PC-9 (cell line): ENCODE data around the gene PERP. TPM values are rescaled to one million over a fixed set of nuclear protein-coding genes. Genes with fewer than 3 reads are reported as not detected.
A peak's percentile ranks its signal among the peaks of the same experiment; 100 is the strongest.

ENCODE experiments used
- BruUV-seq: library from RNA; stranded (reverse); fragments of 400-500 nt; replicated peaks from 2 replicates; lab custom pipeline; 2021; lab: Mats Ljungman, UMichigan
- CTCF ChIA-PET: fragments of 300-600 bp; sonication (Branson Sonifier 250); formaldehyde crosslinking; loops from one replicate; lab custom pipeline; 2022; ENCODE audit warnings: antibody characterized with exemption; lab: Charles Lee
- POLR2A ChIA-PET: fragments of 300-600 bp; sonication (Branson Sonifier 250); formaldehyde crosslinking; loops from one replicate; lab custom pipeline; 2022; ENCODE audit warnings: antibody characterized with exemption; ENCODE audit not compliant: unreplicated experiment; lab: Charles Lee
- DNase-seq, 2 experiments: peaks; one replicate each; pipeline versions ENCODE4 v3.0.0 to v3.0.0-alpha.2; 2015 to 2022; ENCODE audit warnings: mixed read lengths in 1 of 2
- H2AFZ ChIP-seq: fragments of 200-600 bp; sonication (generic); 2 replicates; pipeline ENCODE4 v1.8.1; 2017; ENCODE audit warnings: antibody characterized with exemption
- H3F3A ChIP-seq: fragments of 200-600 bp; sonication (generic); 2 replicates; pipeline ENCODE4 v1.8.1; 2017; ENCODE audit warnings: antibody characterized with exemption, mild to moderate bottlenecking, low read depth; ENCODE audit not compliant: insufficient read depth
- H3K27ac ChIP-seq: fragments of 200-600 bp; sonication (generic); 2 replicates; pipeline ENCODE4 v1.6.1; 2016; ENCODE audit warnings: mixed run types
- H3K27me3 ChIP-seq: fragments of 200-600 bp; sonication (generic); 2 replicates; pipeline ENCODE4 v1.6.1; 2016; ENCODE audit warnings: low read depth, mixed run types; ENCODE audit not compliant: insufficient read depth
- H3K36me3 ChIP-seq: fragments of 200-600 bp; sonication (generic); 2 replicates; pipeline ENCODE4 v1.6.1; 2016; ENCODE audit warnings: low read depth, mixed run types
- H3K4me1 ChIP-seq: fragments of 200-600 bp; sonication (generic); replicated peaks from 2 replicates; pipeline ENCODE4 v1.6.1; 2016; ENCODE audit warnings: mixed run types; ENCODE audit not compliant: insufficient read depth
- H3K4me2 ChIP-seq: fragments of 200-600 bp; sonication (generic); 2 replicates; pipeline ENCODE4 v1.6.1; 2017; ENCODE audit warnings: mixed run types
- H3K4me3 ChIP-seq: fragments of 200-600 bp; sonication (generic); 2 replicates; pipeline ENCODE4 v1.6.1; 2016; ENCODE audit warnings: mixed run types
- H3K79me2 ChIP-seq: fragments of 200-600 bp; sonication (generic); 2 replicates; pipeline ENCODE4 v1.6.1; 2017; ENCODE audit warnings: low read depth, mixed run types
- H3K9me2 ChIP-seq: fragments of 200-600 bp; sonication (generic); 2 replicates; pipeline ENCODE4 v1.8.1; 2017; ENCODE audit warnings: mild to moderate bottlenecking; ENCODE audit not compliant: insufficient read depth
- H3K9me3 ChIP-seq: fragments of 200-600 bp; sonication (generic); 2 replicates; pipeline ENCODE4 v1.8.1; 2016; ENCODE audit warnings: low read depth; ENCODE audit not compliant: insufficient read depth
- H4K20me1 ChIP-seq: fragments of 200-600 bp; sonication (generic); 2 replicates; pipeline ENCODE4 v1.8.1; 2017; ENCODE audit not compliant: insufficient read depth
- EZH2 ChIP-seq: fragments of 200-600 bp; sonication (generic); IDR thresholded peaks from 2 replicates; pipeline ENCODE4 v1.8.0; 2017; ENCODE audit warnings: antibody characterized with exemption, low read depth
- intact Hi-C: fragments of 100-400 bp; cut with micrococcal nuclease; formaldehyde crosslinking; loops from one replicate; pipeline ENCODE4 v1.10.0; 2022; ENCODE audit not compliant: unreplicated experiment
- total RNA-seq: library from RNA; stranded (reverse); gene quantifications from 2 replicates; pipeline ENCODE4 v1.2.3, GENCODE V29; 2021
- TF ChIP-seq, protein P1 (sequence below): fragments of 200-600 bp; sonication (generic); conservative IDR thresholded peaks from 2 replicates; pipeline ENCODE4 v1.6.1; 2017; ENCODE audit warnings: mixed run types, antibody characterized with exemption, mild to moderate bottlenecking, moderate library complexity

The PERP gene
- total RNA-seq, 1 experiment from 2014 or later: 93.0 TPM

DNA sequence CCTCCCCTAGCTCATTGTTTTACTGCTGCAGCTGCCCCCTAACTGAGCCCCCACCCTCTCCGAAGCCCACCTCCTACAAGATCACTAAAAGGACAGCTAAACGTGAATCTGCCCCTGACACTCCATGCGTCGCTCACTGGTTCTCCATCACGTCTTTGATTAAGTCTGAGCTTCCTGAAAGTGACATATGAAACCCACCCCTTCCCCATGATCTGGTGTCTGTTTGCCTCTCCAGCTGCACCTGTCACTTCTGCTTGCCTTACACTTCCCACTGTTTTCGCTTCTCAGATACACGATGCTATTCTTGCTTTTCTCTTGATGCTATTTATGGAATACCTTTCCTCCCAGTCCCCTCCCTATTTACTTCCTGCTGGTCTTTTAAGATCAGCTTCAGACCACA, 8.0 kb upstream of the PERP start:
- Histone ChIP-seq H3K4me2 (peak overlapping the region; percentile 60), H3K4me1 (peaks cover 24% of the 10 kb centered on the region), H3K36me3 (no peaks in the 10 kb centered on the region), H3K9me2 (no peaks in the 10 kb centered on the region), H3K4me3 (no peak overlapping the region), H3F3A (peaks cover 16% of the 10 kb centered on the region; the same call in 1 of the 2 replicates), H4K20me1 (no peaks in the 10 kb centered on the region), H3K79me2 (no peaks in the 10 kb centered on the region), H3K27me3 (no peaks in the 10 kb centered on the region), H3K27ac (no peak overlapping the region), H3K9me3 (no peaks in the 10 kb centered on the region), H2AFZ (no peak overlapping the region)
- intact Hi-C loops: loop anchor here (2.0 kb wide), 1 partner anchor 474 kb away; no protein-coding TSS in a partner anchor
- ChIA-PET CTCF (no interaction called here), POLR2A (no interaction called here)
- no peak for TF ChIP-seq EZH2
- TF ChIP-seq, protein P1, sequence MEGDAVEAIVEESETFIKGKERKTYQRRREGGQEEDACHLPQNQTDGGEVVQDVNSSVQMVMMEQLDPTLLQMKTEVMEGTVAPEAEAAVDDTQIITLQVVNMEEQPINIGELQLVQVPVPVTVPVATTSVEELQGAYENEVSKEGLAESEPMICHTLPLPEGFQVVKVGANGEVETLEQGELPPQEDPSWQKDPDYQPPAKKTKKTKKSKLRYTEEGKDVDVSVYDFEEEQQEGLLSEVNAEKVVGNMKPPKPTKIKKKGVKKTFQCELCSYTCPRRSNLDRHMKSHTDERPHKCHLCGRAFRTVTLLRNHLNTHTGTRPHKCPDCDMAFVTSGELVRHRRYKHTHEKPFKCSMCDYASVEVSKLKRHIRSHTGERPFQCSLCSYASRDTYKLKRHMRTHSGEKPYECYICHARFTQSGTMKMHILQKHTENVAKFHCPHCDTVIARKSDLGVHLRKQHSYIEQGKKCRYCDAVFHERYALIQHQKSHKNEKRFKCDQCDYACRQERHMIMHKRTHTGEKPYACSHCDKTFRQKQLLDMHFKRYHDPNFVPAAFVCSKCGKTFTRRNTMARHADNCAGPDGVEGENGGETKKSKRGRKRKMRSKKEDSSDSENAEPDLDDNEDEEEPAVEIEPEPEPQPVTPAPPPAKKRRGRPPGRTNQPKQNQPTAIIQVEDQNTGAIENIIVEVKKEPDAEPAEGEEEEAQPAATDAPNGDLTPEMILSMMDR: no peak
- BruUV-seq: no TSS peak
- peak in 1 of 2 experiments; percentile 17 for DNase-seq

DNA sequence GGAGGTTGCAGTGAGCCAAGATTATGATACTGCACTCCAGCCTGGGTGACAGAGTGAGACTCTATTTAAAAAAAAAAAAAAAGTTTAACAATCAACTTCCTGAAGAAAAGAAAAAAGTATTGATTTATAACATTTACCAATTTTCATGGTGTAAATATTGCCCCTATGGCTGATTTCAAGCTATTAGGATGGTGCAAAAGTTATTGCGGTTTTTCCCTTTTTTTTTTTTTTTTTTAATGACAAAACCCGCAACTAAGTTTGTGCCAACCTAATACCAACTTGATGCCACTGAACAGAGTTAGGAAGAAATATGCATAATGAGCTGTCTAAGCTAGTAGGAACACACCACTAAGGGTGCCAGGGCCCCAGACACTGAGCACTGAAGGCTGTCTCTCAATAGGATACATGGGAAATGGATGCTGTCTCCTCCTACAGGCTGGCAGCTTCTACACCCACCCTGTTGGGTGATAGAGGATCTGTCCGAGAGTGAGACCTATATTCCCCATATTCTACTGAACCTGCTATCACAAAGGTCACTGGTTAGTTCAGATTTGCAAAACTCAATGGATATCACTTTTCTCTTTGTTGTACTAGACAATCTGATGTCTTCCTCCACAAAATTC, 6.5 kb upstream of the PERP start:
- Histone ChIP-seq H3F3A (peaks cover 16% of the 10 kb centered on the region; the same call in 1 of the 2 replicates), H4K20me1 (no peaks in the 10 kb centered on the region), H3K36me3 (no peaks in the 10 kb centered on the region), H3K4me2 (no peak overlapping the region), H3K27me3 (no peaks in the 10 kb centered on the region), H3K27ac (no peak overlapping the region), H3K4me3 (no peak overlapping the region), H3K79me2 (no peaks in the 10 kb centered on the region), H2AFZ (no peak overlapping the region), H3K9me3 (no peaks in the 10 kb centered on the region), H3K9me2 (no peaks in the 10 kb centered on the region), H3K4me1 (peaks cover 30% of the 10 kb centered on the region)
- DNase-seq: peak in 1 of 2 experiments; percentile 15
- intact Hi-C loops: loop anchor here (2.0 kb wide), 1 partner anchor 475 kb away; no protein-coding TSS in a partner anchor
- POLR2A ChIA-PET: no interaction called here
- no TSS peak for BruUV-seq
- TF ChIP-seq EZH2: no peak
- TF ChIP-seq, protein P1: no peak
- CTCF ChIA-PET: interaction anchor here (0.6 to 0.7 kb wide), 2 partner anchors 174 to 563 kb away, joined by 5 read pairs; no protein-coding TSS in a partner anchor

DNA sequence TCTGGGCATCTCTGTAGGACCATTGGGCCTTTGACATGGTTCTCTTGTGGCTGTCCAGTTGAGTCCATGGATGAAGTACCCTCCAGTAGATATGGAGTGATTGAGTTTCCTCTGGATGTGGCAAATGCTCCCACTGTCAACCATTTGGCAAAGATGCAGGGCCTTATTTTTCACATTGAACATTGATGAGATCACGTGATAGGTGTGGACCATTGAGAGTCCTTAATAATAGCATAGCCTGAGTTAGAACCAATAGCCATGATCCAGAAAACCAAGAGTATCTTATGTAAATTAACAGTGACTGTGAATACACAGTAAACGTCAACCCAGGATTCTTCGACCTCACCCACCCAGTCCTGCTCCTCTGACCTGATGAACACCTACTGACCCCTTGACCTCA, 3.0 kb upstream of the PERP start:
- ChIA-PET POLR2A (no interaction called here), CTCF (no interaction called here)
- H3K9me2 ChIP-seq: no peaks in the 10 kb centered on the region
- no peak overlapping the region for H3K4me2 ChIP-seq
- peaks cover 19% of the 10 kb centered on the region for H3K79me2 ChIP-seq
- no peak overlapping the region for H3K4me3 ChIP-seq
- H3F3A ChIP-seq: peaks cover 24% of the 10 kb centered on the region; the same call in 1 of the 2 replicates
- BruUV-seq: no TSS peak
- H2AFZ ChIP-seq: no peak overlapping the region
- H4K20me1 ChIP-seq: no peaks in the 10 kb centered on the region
- no peaks in the 10 kb centered on the region for H3K9me3 ChIP-seq
- peaks cover 21% of the 10 kb centered on the region for H3K4me1 ChIP-seq
- intact Hi-C loops: no loop called here
- no peaks in the 10 kb centered on the region for H3K36me3 ChIP-seq
- peak in 1 of 2 experiments; percentile 20 for DNase-seq
- H3K27me3 ChIP-seq: no peaks in the 10 kb centered on the region
- H3K27ac ChIP-seq: no peak overlapping the region
- TF ChIP-seq, protein P1: no peak
- TF ChIP-seq EZH2: no peak
